ENCODE measurements around the gene ATRN.

Gene ATRN

DNA sequence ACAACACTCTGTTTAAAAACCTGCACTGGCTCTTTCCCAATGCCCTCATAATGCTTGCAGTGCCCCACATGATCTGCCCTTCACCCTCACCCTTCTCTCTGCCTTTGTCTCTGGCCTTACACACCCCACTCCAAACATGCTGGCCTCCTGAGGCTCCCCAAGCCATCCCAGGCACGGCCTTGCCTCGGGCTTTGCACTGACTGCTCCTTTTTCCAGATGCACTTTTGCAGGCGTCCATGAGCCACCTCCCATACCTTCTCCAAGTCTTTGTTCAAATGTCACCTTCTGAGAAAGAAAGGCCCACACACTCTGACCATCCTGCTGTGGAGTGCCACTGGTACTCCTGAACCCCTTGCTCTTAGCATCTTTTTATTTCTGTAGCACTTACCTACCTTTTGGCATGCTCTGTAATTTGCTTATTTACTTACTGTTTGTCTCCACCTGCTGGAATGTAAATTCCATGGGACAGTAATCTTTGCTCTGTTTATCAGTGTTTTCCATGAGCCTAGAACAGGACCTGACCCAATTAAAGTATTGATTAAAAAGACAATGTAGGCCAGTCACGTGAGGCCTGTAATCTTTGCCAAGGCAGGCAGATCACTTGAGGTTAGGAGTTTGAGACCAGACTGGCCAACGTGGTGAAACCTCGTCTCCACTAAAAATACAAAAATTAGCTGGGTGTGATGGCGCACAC is 161.6 kb downstream of the ATRN start:
- H3K36me3 Mint-ChIP-seq (ENCODE audit: low read depth) = peaks cover 36% of the 10 kb centered on the region
- peak overlapping the region in 2 of 3 experiments; percentile 14 to 55 for H3K27ac Mint-ChIP-seq
- TF ChIP-seq, protein P1, sequence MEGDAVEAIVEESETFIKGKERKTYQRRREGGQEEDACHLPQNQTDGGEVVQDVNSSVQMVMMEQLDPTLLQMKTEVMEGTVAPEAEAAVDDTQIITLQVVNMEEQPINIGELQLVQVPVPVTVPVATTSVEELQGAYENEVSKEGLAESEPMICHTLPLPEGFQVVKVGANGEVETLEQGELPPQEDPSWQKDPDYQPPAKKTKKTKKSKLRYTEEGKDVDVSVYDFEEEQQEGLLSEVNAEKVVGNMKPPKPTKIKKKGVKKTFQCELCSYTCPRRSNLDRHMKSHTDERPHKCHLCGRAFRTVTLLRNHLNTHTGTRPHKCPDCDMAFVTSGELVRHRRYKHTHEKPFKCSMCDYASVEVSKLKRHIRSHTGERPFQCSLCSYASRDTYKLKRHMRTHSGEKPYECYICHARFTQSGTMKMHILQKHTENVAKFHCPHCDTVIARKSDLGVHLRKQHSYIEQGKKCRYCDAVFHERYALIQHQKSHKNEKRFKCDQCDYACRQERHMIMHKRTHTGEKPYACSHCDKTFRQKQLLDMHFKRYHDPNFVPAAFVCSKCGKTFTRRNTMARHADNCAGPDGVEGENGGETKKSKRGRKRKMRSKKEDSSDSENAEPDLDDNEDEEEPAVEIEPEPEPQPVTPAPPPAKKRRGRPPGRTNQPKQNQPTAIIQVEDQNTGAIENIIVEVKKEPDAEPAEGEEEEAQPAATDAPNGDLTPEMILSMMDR (IDR thresholded peaks at IDR 0.05; ENCODE audit: unreplicated experiment in 3 of 3) = no peak
- H3K4me1 Mint-ChIP-seq = no peaks in the 10 kb centered on the region
- peaks cover 6% of the 10 kb centered on the region for H3K27me3 Mint-ChIP-seq (ENCODE audit: low read depth)
- no peak overlapping the region for H3K4me3 Mint-ChIP-seq
- H3K9me3 Mint-ChIP-seq = no peaks in the 10 kb centered on the region

DNA sequence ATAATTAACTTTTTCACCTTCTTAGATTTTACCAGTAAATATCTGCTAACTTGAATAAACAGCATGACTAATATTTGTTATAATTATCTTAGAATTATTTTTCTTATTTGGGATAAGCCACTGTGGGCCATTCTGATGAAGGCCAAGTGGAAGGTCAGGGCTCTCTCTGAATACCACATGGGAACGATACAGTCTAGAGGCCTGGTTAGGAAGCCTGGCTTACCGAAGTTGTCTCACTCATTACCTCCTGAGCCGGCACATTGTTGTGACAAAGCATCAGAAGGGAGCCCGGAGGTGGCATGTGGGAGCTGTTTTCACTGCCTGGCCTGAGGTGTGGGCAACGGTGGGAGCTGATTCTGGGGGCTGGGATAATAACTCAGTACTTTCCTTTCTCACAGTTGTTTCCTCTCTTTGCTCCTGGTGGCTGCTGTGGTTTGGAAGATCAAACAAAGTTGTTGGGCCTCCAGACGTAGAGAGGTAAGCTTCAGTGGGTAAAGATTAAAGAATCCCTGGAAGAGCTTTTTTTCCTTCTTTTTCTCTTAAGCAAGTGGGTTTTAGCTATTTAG is 163.2 kb downstream of the ATRN start:
- H3K9me3 Mint-ChIP-seq = no peaks in the 10 kb centered on the region
- H3K27me3 Mint-ChIP-seq (ENCODE audit: low read depth) = no peaks in the 10 kb centered on the region
- H3K27ac Mint-ChIP-seq = peak overlapping the region; percentile 32 to 70 (median 67)
- H3K4me1 Mint-ChIP-seq = no peaks in the 10 kb centered on the region
- TF ChIP-seq, protein P1 (IDR thresholded peaks at IDR 0.05; ENCODE audit: unreplicated experiment in 3 of 3) = no peak
- H3K4me3 Mint-ChIP-seq = no peak overlapping the region
- H3K36me3 Mint-ChIP-seq (ENCODE audit: low read depth) = peaks cover 41% of the 10 kb centered on the region

DNA sequence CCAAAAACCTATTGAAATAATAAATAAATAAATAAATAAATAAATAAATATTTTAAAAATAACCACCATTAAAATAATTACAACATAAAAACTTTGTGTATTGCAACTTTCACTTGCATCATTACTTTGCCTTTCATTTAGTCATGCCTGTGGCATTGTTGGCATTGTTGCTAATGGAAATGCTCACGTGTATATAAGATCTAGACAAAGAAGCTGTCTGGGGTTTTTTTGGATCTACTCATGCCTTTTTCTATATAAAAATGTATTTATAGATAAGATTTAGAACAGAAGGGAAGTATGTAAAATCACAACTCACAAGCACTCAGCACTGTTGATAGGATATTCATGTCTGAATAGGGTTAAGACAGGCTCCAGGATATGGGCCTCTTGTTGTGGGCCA is 164.5 kb downstream of the ATRN start:
- Mint-ChIP-seq H3K4me3 (no peak overlapping the region), H3K36me3 (ENCODE audit: low read depth) (peaks cover 40% of the 10 kb centered on the region), H3K27ac (no peak overlapping the region), H3K27me3 (ENCODE audit: low read depth) (no peaks in the 10 kb centered on the region), H3K9me3 (peaks cover 3% of the 10 kb centered on the region), H3K4me1 (no peaks in the 10 kb centered on the region)
- TF ChIP-seq, protein P1 (IDR thresholded peaks at IDR 0.05; ENCODE audit: unreplicated experiment in 3 of 3) = no peak

DNA sequence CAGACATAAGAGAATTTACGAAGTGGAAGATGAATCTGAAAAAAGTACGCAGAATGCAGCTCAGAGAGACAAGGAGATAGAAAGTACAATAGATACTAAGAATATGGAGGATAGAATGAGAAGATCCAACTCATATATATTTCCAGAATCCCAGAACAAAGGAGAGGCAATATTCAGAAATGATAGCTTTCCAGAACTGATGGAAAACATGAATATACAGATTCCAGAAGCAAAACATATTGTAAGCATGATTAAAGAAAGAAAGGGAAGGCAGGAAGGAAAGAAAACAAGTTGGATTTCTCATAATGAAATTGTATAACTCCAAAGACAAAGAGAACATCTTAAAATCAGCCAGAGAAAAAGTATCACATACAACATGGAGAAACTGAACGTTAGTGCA is 169.4 kb downstream of the ATRN start:
- no peaks in the 10 kb centered on the region for H3K4me1 Mint-ChIP-seq
- TF ChIP-seq, protein P1 (IDR thresholded peaks at IDR 0.05; ENCODE audit: unreplicated experiment in 3 of 3) = no peak
- H3K9me3 Mint-ChIP-seq = peaks cover 16% of the 10 kb centered on the region
- H3K27me3 Mint-ChIP-seq (ENCODE audit: low read depth) = no peaks in the 10 kb centered on the region
- H3K36me3 Mint-ChIP-seq (ENCODE audit: low read depth) = peaks cover 55% of the 10 kb centered on the region
- H3K4me3 Mint-ChIP-seq = no peak overlapping the region
- H3K27ac Mint-ChIP-seq = no peak overlapping the region

DNA sequence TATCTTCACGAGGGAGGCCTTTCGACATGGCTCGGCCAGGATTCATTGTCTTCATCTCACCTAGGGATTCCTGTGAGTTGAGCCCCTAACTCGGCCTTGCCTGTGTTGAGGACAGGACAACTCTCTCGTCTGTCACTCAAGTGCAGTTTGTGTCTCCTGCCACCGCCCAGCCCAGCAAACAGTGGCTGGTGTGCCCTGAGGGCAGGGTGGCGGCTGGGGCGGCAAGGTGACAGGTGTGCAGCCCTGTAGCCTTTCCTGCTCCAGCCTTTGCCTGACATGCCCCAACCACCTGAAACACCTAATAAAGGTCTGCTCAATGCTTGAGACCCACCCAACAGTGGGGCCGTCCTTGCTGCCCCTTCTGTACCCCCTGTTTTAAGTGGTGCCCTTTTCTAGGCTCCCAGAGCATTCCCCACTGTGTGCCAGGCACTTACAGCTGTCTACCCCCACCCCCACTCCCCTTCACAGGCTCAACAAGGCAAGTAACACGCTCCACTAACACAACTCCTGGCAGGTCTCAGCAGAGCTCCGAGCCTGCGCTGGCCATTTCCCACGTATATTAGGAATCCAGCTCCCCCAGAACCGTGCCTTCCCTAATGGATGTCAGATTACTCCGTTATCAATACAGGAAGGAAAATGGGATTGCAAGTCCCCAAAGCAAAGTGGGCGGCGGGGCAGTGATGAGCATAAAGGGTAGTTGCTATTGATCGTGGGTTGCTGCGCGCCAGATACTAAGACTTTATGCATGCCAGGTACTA is 174.7 kb downstream of the ATRN start:
- H3K4me1 Mint-ChIP-seq = no peaks in the 10 kb centered on the region
- no peak overlapping the region for H3K27ac Mint-ChIP-seq
- H3K36me3 Mint-ChIP-seq (ENCODE audit: low read depth) = peaks cover 48% of the 10 kb centered on the region
- H3K4me3 Mint-ChIP-seq = no peak overlapping the region
- peaks cover 12% of the 10 kb centered on the region for H3K9me3 Mint-ChIP-seq
- TF ChIP-seq, protein P1 (IDR thresholded peaks at IDR 0.05; ENCODE audit: unreplicated experiment in 3 of 3) = no peak
- no peaks in the 10 kb centered on the region for H3K27me3 Mint-ChIP-seq (ENCODE audit: low read depth)

All from nephron (organoid).